ENCODE data around the gene DLST. TPM values are rescaled to one million over a fixed set of nuclear protein-coding genes. Genes with fewer than 3 reads are reported as not detected.

The DLST gene
- total and polyA plus RNA-seq, 2 of the 4 experiments (the other 2 are of a cell fraction): 58.6 to 119 TPM

- TF ChIP-seq MXI1 (IDR thresholded peaks at IDR 0.05; ENCODE audit: borderline replicate concordance, low read depth, low read length): no peak
Measured at GRCh38 chr14:74946659-74947281, 65.1 kb downstream of the DLST start (continued).

DNA sequence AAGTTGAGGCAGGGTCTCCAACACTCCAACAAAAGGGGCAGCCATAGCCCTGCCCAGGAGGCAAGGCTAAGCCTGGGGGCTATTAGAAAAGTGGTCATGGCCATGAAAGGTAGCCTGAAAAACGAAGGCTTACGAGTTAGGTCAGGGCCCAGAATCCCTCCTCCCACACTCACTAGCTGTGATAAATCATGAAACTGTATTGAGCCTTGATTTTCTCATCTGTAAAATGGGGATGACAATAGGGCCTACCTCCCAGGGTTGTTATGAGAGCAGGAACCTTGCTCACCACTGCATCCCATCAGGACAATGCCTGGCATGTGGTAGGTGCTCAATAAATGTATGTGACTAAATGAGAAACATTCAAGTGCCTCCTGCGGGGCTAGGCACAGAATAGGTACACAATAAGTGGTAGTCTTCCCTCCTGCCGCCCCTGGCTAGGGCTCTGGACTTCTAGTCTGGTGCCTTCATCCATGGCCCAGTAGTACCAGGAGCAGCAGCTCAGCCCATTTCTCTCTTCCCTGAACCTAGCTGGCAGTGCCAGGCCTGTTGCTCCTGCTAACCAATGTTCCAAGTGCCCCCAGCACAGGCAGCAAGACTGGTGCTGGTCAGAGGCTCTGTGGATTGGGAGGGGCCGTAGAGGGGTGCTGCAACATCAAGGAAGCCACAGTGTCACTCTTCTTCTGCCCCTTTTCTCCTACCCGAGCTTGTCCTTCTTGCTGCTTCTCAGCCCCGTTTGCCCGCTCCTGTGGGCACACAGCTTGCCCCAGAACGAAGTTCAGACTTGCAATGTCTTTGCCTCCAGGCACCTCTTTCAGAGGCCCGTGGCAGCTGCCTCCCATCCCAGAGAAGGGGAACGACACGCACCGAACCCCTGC lies 65.9 kb downstream of the DLST start:
- H4K91ac ChIP-seq (ENCODE audit: insufficient read depth, low read depth, low read length): no peak overlapping the region
- H3K18ac ChIP-seq (ENCODE audit: low read depth, low read length): no peak overlapping the region
- 0 out of 2 replicates have a peak, but pooled peaks cover 3% of the 10 kb centered on the region for H3K9me1 ChIP-seq (ENCODE audit: insufficient read depth, low read length)
- H3K27me3 ChIP-seq (ENCODE audit: control insufficient read depth, insufficient read depth, low read length): no peaks in the 10 kb centered on the region
- in situ Hi-C loops (cut with MboI; ENCODE audit: low sequenced_read_pairs): no loop called here
- no peak overlapping the region for H3K4me2 ChIP-seq (ENCODE audit: low read depth, low read length)
- H3K4ac ChIP-seq (ENCODE audit: low read depth, low read length): no peak overlapping the region
- H3K79me1 ChIP-seq (ENCODE audit: low read depth in 1 of 2, low read length in 2 of 2): no peaks in the 10 kb centered on the region
- no peak overlapping the region for H2AK5ac ChIP-seq (ENCODE audit: low read depth, low read length)
- no peak overlapping the region for H3K23ac ChIP-seq (ENCODE audit: low read depth, low read length)
- no peak overlapping the region for H4K5ac ChIP-seq (ENCODE audit: low read depth, low read length)
- H2BK20ac ChIP-seq (ENCODE audit: low read depth, low read length): no peak overlapping the region
- H3K4me1 ChIP-seq (ENCODE audit: control insufficient read depth, insufficient read depth, low read length): peaks cover 9% of the 10 kb centered on the region; the same call in 1 of the 2 replicates
- dilution Hi-C loops (cut with HindIII; ENCODE audit: low sequenced_read_pairs, unreplicated experiment): no loop called here
- H2AK9ac ChIP-seq (replicated peaks; ENCODE audit: low read depth, low read length, poor library complexity): no peak overlapping the region
- ATAC-seq (ENCODE audit: low read depth) (no peak), DNase-seq (no peak)
- ChIA-PET CTCF (interaction anchor here (1.1 kb wide), 1 partner anchor 86 kb away, joined by 3 read pairs; no protein-coding TSS in a partner anchor), POLR2A (ENCODE audit: unreplicated experiment) (no interaction called here)
- H3K56ac ChIP-seq (ENCODE audit: extremely low read depth, insufficient read depth, low read length): no peak overlapping the region
- no peak overlapping the region for H2BK120ac ChIP-seq (ENCODE audit: low read depth, low read length)
- H3K36me3 ChIP-seq (ENCODE audit: control insufficient read depth, insufficient read depth, low read length): no peaks in the 10 kb centered on the region
- H4K8ac ChIP-seq (ENCODE audit: low read depth in 2 of 2, low read length in 2 of 2): no peak overlapping the region
- no peak overlapping the region for H3K9ac ChIP-seq (ENCODE audit: low read depth, low read length)
- no peak overlapping the region for H3K4me3 ChIP-seq (ENCODE audit: insufficient read depth, low read depth, low read length)
- BruUV-seq (replicated peaks): no TSS peak
- H2BK15ac ChIP-seq (ENCODE audit: low read depth, low read length): no peak overlapping the region
- 80% methylated on average over 2 of the region's 13 CpGs; no CpG with 5 or more reads in 1 of the 2 experiments for WGBS, 2 experiments (ENCODE audit: extremely low coverage in 2 of 2, insufficient read length in 1 of 2)
- no peak overlapping the region for H3K14ac ChIP-seq (replicated peaks; ENCODE audit: low read depth, low read length)
- no peak overlapping the region for H2BK5ac ChIP-seq (ENCODE audit: low read depth, low read length, poor library complexity, severe bottlenecking)
- no peak for TF ChIP-seq ELK1 (IDR thresholded peaks at IDR 0.05; ENCODE audit: borderline replicate concordance, low read depth, low read length)
- no peak for TF ChIP-seq USF2 (IDR thresholded peaks at IDR 0.05; ENCODE audit: low read depth, low read length)
- no peak for TF ChIP-seq MAZ (IDR thresholded peaks at IDR 0.05; ENCODE audit: borderline replicate concordance, low read depth, low read length)
- no peak overlapping the region for H2AFZ ChIP-seq (replicated peaks; ENCODE audit: low read length, poor library complexity)
- no peak overlapping the region for H3K27ac ChIP-seq (ENCODE audit: insufficient read depth, low read length)
- intact Hi-C loops (cut with micrococcal nuclease): loop anchor here (2.0 to 10.0 kb wide), 2 partner anchors 55 to 347 kb away; partner anchors contain the start of gene EIF2B2
- no peaks in the 10 kb centered on the region for H4K20me1 ChIP-seq (ENCODE audit: insufficient read depth, low read length)
- H3K9me3 ChIP-seq (ENCODE audit: control insufficient read depth, insufficient read depth, low read length): no peaks in the 10 kb centered on the region

All from IMR-90 (cell line).